HG03521 (cell line): ENCODE measurements around the gene FLRT1.

ENCODE experiments used
- ATAC-seq: cut with Tn5 transposase; IDR thresholded peaks from one replicate; pipeline ENCODE4 v1.9.1; 2021; ENCODE audit warnings: mild to moderate bottlenecking, moderate library complexity; ENCODE audit not compliant: unreplicated experiment

FLRT1 gene

DNA sequence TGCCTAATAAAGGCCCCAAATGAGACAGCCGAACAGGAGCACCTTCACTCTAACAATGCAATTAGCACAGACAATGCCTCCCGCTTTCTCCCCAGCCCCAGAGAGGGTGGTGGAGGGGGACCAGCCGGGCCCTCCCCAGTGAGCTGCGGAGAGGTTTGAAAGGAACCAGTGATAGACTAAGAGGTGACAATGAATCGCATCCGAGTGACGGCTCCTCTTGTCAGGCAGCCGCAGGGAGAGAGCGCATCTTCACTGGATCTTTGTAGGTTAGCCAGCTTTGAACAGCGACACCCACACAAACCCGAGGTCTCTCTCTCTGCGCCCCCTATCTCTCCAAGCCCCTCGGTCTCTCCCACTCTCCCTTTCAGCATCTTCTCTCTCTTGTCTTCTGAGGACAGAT, 28.0 kb downstream of the FLRT1 start:
- ATAC-seq, result no peak

DNA sequence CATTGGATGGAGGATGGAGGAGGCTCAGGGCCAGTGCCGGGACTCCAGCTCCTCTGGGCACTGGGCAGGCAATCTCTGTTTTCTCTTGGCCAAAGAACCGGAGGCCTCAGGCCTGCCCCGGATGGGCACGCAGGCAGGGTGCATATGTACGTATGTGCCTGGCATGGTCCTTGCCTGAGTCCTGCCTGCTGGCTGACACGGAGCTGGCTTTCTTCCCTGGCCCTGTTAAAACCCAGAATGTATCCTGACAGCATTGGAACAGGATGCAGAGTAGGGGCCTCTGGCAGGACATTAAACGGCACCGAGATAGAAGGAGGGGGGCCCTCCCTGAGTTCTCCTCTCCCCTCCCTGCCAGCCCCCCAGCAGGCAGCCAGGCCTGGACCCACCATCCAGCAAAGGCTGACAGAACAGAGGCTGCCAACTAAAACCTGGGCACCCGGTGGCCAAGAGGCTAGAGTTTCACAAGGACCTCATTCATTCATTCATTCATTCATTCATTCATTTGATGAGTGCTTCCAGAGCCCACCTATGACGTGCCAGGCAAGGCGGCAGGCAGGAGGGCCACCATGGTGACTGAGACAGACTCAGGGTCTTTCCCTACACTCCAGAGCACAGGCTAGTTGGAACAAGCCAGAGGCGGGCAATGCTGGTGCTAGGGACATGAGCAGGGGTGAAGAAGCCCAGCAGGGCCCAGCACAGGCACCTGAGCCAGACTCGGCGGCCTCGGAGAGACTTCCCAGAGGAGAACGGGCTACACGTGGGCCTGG, 28.8 kb downstream of the FLRT1 start:
- no peak for ATAC-seq

DNA sequence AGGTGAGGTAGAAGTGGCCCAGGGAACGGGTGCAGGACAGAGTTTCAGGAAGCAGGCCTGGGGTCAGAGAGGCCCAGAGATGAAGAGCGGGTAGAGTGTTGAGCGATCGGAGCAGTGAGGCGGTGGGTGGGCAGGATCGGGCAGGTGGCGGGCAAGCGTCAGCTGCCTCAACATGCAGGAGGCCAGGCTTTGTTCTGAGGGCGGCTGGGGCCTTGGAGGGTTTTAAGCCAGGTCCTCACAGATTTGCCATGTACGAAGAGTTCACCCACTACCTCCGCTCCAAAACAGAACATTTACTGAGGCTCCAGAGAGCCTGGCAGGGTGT, 29.4 kb downstream of the FLRT1 start:
- no peak for ATAC-seq

DNA sequence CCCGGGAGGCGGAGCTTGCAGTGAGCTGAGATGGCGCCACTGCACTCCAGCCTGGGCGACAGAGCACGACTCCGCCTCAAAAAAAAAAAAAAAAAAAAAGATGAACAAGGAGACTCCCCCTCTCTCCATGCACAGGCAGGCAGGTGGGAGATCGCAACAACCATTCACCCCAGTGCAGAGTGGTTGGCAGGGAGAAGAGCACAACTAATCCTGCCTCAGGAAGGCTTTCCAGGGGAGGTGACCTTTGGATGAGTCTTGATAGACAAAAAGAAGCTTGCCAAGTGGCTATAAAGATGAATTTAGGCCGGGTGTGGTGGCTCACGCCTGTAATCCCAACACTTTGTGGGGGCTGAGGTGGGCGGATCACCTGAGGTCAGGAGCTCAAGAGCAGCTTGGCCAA, 30.0 kb downstream of the FLRT1 start:
- ATAC-seq, result no peak

DNA sequence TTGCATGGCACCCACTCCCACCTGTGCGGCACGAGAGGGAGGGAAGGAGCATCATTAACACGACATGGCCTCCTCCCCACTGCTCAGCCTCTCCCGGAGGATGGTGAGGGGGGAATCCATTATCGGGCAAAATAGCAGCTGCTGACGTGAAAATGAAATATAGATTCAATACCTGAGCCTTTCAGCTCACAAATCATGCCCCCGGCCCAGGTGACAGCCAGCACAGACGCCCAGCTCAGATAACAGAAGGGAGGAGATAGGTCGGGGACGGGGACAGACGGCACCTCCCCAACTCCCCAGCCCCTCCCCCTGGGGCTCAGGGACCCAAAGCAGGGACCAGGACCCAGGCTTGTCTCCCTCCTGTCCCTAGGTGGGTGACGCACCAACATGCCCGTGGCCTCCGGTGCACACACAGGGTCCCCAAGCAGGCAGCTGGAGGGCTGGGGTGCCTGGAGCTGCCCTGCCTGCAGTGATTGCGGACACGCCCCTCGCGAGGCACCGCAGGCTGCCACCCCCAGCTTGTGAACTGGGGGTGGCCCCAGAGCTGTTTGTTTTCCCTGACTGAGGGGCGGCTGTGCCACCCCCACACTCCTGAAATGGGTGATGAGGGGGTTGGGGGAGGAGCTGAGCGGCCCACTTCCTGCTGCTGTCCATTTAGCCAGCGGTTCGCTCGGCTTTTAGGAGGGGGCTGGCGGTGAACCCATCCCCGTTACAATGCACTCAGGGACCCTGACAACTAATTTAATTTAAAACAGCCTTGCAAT, 31.7 kb downstream of the FLRT1 start:
- ATAC-seq, result no peak

DNA sequence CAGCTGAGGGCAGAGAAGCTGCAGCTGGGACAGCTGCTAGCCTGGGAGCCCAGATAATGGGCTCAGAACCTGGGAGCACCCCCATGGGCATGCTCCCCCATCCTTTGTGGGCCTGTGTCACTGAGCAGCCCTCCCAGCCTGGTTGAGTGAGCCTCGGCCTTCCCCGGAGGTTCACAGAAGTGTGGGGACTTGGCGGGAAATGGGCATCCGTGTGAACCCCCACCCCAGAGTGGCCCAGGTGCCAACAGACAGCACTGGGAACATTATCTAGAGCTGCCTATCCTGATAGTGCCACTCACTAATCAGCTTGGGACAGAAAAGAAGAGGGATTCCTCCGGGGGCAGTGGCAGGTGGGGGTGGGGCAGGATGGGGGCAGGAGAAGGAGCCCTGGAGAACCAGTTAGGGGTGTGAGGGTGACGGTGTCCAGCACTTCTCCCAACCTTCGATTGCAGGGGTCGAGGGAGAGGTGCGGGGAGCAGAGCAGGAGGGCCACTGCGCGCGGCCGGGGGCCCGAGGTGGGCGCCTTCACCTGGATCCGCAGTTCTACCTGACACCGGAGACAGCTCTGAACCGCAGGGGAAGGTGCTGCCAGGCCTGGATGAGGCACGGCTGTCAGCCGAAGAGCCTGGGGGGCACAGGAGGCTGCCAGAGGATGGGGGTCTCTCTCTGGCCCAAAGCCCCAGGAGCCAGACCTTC, 33.1 kb downstream of the FLRT1 start:
- no peak for ATAC-seq

DNA sequence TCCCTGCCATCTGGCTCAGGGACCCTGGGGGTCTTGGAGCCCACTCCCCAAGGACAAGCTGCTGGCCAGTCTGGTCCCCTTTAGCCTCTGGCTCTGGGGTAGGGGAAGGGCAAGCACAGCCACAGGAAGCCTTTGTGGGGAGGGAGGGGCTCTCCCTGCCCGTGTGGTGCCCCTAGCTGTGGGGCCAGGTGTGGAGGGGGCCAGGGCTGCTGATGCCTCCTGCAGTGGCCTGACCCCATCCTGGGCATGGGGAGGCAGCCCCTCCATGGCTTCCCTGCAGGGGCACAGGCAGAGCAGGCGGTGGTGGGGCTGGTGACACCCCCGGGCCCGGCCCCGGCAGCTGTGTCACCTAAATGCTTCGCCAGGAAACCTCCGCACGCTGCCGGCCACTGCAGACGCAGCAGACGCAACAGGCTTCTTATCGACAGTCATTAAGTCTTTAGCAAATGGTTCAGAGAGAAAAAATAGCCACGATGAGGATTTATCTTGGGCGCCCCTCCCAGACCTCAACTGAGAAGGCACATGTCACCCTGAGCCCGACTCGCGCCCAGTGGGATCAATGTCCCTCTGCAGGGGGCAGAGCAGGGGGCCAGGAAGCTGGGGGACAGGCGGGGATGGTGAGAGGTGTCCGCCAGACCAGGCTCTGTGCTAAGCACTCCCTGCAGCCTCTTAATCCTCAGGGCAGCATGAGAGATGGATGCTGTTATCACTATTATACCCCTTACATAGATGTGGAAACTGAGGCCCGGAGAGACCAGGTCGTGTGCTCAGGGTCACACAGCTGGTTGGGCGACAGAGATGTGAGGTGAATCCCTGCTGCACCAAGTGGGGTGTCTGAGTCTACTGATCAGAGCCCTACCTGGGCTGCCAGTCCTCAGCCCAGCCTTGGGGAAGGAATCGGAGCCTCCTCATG, 33.9 kb downstream of the FLRT1 start:
- no peak for ATAC-seq

DNA sequence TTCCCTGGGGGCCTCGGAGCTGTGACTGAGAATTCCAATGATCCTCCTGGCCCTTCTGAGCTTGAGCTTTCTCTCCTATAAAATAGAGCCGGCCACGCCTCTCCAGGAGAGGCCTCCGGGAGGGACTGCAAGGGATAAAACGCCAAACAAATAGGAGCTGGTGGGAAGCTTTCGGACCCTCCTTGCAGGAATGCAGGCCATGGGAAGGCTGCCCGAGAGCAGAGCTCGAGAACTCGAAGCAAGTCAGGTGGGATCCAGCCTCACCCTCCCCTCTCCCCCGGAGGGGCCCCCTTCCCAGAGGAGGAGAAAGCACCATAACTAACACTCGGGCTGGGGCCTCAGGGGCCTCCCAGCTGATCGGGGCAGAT, 34.6 kb downstream of the FLRT1 start:
- no peak for ATAC-seq

DNA sequence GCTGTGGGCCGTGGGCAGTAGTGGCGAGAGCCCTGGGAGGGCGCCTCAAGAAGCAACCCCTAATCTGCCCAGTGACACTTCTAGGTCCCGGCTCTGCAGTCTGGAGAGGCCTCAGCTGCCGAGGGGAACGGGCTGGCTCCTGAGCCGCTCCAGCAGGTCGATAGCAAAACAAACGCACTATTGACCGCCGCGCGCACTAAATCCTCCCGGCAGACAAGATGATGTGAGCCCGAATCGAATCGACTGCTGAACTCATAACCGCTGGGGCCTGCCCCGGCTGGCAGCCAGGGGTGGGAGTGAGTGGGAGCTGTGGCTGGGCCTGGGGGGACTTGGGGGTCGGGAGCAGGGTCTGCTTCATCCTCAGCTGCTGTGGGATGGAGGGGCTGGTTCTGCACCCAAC, 36.1 kb downstream of the FLRT1 start:
- no peak for ATAC-seq

DNA sequence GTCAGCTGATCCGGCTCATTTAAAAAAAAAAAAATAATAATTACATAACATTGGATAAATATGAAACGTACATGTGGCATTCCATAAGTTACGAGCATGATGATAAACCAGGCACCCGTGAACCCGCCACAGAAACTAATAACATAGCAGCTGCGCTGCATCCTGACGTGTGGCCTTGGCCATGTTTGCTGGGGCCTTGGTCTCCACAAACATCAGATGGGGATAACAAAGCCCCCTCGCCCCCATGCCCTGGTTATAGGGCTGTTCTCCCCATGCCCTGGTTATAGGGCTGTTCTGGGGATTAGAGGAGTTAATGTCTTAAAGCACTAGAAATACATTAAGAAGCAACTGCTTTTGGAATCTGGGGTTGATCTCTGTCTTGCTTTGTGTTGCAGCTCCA, 36.7 kb downstream of the FLRT1 start:
- ATAC-seq, result no peak

DNA sequence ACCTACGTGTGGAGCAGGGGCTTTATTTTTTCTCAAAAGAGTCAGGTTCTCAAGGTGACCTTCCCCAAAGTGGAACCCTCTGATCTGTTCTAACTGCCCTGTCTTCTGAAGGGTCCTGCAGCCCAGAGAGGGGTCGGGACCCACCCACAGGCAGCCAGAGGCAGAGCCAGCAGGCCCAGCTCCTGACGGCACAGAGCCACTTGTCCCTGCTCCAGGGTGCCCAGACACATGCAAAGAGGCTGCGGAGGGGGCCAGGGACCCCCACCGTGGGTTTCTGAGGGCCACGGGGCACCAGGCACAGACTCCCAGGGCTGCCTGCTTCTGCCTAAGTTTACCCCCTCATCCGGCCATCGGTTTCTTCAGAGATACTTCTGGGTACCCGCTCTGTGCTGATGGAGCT, 37.1 kb downstream of the FLRT1 start:
- ATAC-seq, result no peak

DNA sequence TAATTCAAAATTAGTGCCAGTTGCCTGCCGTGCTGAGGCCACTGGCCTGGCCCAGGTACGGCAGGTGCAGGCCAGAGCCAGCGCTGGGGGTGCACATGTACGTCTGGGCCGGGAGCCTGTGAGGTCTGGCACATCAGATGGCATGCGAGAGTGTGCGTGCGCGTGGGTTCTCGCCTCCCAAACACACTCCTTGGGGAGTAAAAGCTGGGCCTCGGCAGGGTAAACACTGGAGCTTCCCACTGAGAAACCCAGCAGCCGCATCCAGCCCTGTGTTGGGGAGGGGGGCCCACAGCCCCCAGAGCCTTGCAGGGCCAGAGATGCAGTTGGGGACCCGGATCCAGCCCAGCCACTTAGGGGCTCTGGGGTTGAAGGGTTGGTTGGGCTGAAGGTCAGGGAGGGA, 37.8 kb downstream of the FLRT1 start:
- ATAC-seq, result no peak

DNA sequence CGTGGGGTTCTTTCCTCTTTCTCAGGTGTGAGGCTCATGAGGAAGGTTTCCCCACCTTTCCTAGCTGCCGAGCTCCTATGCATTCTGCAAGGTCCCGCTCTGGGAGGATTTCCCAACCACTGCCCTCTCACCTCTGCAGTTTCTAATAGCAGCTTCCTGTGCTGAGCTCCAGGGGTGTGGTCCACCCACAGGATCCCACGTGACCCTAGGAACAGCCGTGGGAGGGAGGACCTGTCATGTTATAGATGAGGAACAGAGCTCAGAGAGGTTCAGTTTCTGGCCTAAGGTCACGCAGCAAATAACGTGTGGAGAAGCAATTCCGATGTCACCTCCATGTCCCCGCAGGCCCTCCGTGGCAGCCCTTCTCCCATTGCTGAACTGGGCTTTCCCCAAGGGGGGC, 38.5 kb downstream of the FLRT1 start:
- no peak for ATAC-seq

DNA sequence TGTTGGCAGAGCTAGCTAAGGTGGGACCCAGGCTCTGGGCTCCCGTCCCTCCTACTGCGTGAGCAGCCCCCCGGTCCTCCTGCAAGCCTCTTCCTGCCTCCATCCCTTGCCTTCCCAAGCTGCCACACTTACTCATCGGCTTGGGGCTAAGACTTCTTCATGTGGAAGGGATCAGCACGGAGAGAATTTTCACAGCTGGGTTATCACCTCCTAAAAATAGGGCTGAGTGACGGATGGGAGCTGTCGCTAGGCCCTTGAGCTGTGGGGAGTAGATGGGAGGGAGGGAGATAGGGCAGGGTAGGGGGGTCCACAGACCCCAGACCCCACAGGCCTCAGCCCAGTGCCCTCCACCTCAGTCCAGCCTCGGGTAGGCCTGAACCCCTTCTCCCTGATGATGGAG, 41.0 kb downstream of the FLRT1 start:
- no peak for ATAC-seq

DNA sequence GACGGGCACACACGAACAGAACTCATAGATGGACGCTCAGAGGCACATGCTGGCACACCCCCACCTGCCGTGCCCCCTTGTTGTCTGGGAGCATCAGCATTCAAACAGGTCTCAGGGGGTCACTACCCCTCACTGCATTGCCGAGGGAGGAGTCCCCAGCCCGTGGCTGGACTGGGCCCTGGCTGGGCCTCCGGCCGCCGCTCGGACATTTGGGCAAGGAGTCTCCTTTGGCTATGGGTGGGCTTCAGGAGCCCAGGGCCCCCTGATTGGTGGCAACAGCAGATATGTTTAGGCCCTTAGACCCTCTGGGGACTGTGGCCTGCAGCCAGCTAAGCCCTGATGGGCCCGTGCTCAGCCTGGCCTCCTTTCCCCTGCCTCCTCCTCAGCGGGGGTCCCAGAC, 41.9 kb downstream of the FLRT1 start:
- no peak for ATAC-seq

DNA sequence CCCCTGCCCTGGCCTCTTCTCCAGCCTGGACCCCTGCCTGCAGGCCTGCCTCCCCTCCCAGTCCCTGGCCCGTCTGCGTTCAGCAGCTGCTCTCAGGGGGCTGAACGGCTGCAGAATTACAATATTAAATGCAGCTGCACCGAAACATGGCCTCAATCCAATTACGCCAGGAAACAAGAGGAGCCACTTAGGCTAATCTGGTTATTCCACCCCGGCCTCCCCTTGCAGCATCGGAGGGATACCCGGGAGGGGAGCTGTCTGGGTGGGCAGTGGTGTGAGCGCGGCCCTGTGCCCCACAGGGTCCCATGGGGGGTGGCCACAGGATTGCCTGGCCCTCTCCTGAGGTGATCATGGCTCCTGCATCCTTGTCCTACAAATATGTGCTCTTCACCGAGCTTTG, 42.6 kb downstream of the FLRT1 start:
- ATAC-seq, result no peak

DNA sequence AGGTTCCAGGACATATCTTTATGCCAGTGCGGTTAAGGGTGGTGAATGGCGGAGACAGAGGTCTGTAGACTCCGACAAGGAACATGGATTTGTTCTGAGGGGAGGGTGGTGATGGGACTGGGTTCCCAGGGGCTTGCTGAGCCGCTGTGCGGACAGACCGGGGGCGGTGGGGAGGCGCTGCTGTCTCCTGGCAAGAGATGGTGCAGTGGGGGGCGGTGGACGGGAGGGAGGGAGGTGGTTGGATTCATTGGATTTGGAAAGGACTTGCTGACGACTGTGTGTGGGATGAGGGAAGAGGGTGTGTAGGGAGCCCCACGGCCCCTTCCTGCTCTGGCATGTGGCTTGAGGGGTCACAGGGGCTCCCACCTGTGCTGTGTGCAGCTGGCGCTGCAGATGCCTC, 43.2 kb downstream of the FLRT1 start:
- ATAC-seq, result no peak

DNA sequence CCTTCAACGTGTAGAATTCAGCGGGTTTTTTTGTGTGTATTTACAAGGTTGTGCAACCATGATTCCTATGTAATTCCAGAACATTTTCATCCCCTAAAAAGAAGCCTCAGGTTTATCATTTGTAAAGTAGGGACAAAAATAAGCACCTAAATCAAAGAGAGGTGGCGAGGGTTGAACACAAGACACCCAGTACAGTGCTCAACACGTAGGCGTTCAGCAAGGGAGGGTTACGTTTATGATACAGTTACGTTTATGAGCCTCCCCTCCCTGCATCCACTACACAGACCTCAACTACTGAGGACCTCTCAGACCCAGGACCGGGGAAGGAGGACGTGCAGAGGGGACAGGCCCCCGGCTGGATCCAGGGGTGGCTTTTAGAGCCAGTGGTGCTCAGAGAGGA, 44.7 kb downstream of the FLRT1 start:
- ATAC-seq, result no peak

DNA sequence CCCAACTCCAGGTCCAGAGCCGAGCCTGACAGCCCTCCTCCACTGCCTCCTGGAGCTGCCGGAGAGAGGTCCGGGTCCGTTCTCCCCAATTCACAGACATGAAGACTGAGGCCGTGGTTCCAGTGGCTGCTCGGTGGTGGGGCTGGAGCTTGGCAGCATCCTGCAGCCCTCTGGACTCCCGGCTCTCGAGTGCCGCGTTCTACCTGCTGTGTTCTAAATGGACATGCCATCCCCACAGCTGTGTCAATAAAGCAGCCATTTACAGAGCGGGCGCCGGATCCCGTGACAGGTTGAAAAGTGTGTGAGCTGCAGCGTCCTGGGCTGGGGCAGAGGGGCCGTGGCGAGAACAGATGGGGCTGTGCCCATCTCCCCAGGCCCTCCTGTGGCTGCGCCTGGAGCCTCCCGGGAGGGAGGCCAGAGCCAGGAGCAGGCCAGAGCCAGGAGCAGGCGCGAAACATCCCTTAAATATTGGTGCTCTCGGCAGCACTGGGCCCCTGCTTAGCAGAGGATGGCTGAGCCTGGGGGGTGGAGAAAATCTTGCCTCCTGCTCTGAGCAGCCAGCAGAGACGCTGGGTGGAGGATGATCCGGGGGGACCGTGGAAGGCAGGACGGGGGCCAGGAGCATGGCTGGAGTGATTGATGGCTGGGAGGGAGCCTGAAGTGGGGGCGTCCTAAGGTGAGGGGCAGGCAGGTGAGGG, 46.2 kb downstream of the FLRT1 start:
- no peak for ATAC-seq

DNA sequence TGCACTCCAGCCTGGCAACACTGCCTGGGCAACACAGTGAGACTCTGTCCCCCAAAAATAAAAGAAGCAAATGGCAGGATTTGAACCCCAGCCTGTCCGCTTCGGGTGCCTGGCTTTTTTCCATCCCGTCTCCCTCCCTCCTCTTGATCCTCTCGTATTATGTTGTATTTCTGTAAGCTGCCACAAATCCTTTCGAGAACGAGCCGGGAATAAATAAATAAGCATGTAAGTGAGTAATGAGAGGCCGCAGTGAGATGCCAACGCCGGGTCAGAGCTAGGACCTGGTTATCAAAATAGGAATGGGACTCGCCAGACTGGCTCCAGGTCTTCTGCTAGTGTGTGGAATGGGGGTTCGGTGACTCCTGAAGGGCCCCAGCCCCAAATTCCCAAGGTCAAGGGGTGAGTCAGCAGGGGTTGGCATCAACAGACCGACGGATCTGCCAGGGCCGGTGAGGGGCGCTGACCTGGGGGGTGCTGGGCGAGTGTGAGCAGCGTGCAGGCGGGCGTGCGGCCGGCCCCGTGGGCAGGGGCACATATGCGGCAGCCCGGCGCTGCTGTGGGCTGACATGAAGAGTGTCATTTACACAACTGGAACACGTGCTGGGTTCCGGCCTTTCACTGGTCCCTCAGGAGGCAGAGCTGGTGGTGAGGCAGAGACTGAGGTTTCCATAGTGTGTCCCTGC, 47.8 kb downstream of the FLRT1 start:
- ATAC-seq, result no peak
